HG02678 (cell line): ENCODE data around the gene VWA3B.

Experiments used
- ATAC-seq: cut with Tn5 transposase; IDR thresholded peaks from one replicate; pipeline ENCODE4 v1.9.1; 2021; ENCODE audit warnings: mild to moderate bottlenecking, moderate library complexity; ENCODE audit not compliant: unreplicated experiment

VWA3B gene

DNA sequence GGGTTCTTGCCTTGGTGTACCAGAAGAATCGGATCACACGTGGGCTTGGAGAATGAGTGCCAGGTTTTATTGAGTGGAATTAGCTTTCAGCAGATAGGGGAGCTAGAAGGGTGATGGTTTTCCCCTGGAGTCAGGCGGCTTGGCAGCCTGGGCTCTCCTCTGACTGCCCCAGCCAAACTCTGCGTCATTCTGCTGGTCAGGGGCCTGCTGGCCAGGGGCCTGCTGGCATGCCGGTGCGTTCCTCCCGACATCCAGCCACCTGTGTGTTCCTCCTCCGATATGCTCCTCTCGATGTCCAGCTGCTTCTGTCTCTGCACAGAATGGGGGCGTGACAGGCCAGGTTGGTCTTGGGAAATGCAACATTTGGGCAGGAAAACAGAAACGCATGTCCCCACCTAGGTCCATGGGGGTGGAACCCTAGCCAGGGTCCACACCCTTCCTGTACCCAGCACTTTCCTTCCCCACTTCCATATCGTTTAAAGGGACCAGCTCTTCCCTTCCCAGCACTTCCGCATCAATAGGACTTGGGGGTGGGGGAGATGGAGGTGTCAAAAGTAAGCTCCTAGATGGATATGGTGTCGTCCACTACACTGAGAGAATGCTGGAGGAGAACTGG lies 85.3 kb downstream of the VWA3B start:
- ATAC-seq = no peak

- ATAC-seq = no peak
Measured at GRCh38 chr2:98172951-98173350, 86.0 kb downstream of the VWA3B start.

- no peak for ATAC-seq
Measured at GRCh38 chr2:98175811-98176210, 88.8 kb downstream of the VWA3B start.

GRCh38 chr2:98177286-98177685 lies 90.3 kb downstream of the VWA3B start:
- no peak for ATAC-seq

GRCh38 chr2:98177986-98178385 lies 91.0 kb downstream of the VWA3B start:
- no peak for ATAC-seq

- no peak for ATAC-seq
Measured at GRCh38 chr2:98180456-98180855, 93.5 kb downstream of the VWA3B start.

DNA sequence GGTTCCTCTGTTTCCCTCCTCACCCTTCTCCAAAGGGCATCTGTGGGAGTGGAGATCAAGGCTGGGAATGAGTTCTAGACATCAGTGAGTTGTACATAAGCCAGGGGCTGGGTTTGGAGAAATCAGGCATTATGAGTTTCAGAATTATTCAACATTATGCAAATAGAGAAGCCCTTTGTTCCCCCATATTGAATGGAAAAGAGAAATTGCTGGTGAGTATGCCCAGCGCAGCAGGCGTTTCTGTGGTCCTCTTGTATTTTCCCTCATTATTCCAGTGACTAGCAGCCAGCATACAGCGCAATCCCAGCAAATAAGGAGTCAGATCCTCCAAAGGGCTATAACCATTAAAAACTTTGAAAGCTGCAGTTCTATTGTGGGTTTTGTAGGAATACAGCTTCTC lies 94.4 kb downstream of the VWA3B start:
- no peak for ATAC-seq

DNA sequence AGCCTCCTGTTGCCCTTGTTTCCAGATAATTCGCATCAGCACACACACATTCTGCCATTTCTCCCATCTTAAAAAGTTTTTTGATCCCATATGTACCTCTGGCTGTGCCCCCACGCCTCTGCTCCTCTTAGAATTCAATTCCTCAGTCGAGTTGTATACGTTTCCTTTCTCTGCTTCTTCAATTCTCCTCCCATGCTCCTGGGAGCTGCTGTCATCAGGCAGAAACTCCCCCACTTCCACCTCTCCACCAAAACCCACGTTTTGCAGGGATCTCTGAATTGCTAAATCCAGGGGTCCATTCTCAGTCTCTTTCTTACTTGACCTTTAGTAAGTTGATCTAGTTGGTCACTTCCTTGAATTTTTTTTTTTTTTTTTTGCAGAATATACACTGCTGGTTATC lies 98.8 kb downstream of the VWA3B start:
- ATAC-seq = no peak

- ATAC-seq = no peak
Measured at GRCh38 chr2:98187194-98187593, 100.2 kb downstream of the VWA3B start.

DNA sequence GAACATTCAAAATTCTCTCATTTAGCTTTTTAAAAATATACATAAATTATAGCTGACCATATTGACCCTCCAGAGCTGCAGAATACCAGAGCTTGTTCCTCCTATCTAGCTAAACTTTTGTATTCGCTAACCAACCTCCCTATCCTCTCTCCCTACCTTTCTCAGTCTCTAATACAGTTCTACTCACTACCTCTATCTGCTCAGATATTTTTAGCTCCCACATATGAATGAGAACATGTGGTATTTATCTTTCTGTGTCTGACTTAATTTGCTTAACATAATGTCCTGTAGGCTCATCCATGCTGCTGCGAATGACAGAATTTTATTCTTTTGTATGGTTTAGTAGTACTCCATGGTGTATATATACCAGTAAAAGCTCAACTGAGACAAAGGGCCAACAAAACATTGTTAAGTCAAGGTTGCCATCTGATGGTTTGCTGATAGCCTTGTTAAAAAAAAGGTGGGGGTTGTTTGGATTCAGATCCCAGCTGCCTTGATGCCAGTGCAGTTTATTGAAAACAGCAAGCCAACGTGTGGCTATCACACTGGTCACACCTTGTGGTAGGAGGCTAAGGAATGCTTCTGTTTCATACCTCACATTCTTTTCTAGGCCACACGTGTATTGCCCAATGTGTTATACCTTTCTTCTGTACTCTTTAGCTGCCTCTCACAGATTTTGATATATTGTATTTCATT lies 101.5 kb downstream of the VWA3B start:
- ATAC-seq = no peak

DNA sequence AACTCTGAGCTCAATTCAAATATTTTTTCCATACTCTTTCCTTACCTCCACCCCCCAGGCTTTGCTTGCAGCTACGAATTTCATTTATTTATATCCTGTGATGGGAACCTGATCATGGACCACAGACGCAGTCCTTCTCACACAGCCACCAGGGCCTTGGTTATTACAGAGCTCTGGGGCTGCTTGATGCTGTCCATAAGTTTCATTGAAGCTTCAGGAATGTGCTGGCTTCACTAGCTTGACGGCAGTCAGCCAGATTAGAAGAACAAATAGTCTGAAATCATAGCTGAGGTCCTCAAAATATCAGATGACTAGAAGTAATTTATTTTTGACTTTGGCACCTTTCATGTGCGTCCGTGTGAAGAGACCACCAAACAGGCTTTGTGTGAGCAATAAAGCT lies 104.9 kb downstream of the VWA3B start:
- no peak for ATAC-seq

GRCh38 chr2:98201576-98201975 lies 114.6 kb downstream of the VWA3B start:
- no peak for ATAC-seq

DNA sequence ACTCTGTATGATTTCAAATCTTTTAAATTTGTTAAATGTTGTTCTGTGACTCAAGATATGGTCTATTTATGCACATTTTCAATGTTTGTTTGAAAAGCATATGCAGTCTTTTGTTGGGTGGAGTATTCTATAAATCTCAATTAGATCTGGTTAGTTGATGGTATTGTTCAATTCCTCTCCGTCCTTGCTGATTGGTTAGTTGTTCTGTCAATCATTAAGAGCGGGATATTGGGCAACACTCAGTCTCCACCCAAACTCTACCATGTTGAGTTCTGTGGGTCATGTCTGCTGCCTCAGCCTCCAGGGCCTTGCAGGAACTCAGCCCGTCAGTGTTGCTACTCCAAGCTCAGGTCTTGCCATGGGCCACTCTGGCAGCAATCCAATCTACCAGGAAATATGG lies 118.9 kb downstream of the VWA3B start:
- no peak for ATAC-seq

DNA sequence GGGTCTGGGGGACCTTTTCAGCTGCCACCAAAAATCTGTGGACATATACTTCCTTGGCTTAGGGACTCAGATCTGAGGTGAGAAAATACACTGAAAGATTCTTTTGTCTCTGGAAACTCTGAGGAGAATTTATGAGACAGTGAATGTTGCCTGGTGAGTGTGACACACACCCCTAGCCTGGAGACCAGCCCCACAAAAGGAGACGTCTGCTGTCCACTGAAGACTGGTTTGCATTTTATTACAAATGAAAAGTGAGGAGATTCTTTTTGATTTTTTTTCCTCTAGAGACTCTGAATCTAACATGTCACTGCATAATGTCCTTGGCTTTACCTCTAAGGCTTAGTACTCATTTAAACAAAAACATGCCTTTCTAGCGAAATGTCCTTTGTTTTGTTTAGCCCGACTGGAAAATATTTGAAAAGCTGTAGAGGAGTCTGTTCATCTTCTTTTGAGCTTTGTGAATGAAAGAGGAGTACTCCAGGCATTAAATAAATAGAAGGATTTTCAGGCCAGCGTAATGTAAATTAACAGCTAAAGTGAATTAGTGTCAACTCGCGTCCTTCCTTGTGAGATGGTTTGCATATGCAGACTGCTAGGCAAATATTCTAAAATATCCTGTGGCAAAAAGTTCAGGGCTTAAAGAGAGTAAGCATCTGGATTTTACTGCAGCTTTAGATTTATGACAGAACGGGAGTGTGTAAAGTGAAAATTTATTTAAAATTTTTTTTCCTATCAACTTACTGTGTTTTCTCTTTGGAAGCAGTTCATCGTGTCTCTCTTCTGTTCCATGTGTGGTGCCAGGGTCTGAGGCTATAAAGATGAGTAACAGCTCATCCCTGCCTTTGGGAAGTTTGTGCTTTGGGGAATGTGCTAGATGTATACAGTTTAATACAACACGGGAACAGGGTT lies 125.4 kb downstream of the VWA3B start:
- ATAC-seq = no peak

DNA sequence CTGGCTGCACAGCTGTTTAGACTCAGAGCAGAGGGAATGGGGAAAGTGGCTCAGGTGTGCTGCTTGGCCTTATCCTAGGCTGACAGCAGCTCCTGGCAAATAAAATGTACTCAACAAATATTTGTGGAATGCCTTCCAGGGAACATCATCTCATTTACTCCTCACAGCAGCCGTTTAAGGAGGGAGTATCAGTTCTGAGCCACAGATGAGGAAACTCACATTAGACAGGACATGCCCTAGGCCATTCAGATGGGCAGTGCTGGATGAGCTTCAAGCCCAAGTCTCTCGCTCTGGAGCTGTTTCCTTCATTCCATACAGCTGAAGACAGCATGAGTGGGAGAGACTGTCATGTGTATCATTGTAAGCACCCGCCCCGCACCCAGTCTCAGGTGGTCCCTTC lies 129.6 kb downstream of the VWA3B start:
- ATAC-seq = no peak

DNA sequence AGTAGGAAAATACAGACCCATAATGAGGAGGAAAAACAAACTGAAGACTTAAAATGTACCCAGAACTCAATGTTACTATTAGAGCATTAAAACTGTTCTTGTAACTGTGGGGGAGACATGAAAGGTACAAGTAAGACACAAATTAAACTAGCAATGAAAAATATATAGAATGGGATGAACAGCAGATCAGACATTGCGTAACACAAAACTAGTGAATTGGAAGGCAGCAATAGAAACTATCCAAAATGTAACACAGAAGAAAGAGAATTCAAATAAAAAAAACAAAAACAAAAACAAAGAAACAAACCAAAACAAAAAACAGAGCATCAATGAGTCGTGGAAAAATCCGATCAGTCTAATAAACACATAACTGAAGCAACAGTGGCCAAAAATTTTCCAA lies 132.2 kb downstream of the VWA3B start:
- no peak for ATAC-seq

- no peak for ATAC-seq
Measured at GRCh38 chr2:98233941-98234340, 147.0 kb downstream of the VWA3B start.

GRCh38 chr2:98234776-98235175 lies 147.8 kb downstream of the VWA3B start:
- no peak for ATAC-seq

- ATAC-seq = no peak
Measured at GRCh38 chr2:98236935-98237334, 150.0 kb downstream of the VWA3B start.

- no peak for ATAC-seq
Measured at GRCh38 chr2:98240786-98241398, 153.9 kb downstream of the VWA3B start.

DNA sequence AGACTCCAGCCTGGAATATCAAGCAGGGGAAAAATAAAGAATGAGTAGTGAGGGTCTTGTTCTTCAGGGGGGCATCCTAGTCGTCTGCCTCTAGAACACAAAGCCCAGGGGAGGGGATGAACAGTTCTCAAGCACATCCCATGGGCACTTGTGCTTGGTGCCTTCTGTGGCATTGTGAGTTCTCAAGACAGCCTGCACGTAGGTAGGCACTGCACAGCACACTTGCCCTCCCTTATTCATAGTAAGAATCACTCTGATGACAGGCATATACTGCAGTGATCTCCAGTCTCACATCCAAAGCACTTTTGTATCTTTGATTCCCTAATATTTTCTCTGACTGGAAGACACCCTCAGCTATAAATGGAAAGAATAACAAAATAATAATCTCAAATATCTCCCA lies 154.6 kb downstream of the VWA3B start:
- ATAC-seq = no peak
